OCI-LY1 (cell line): Measurements from ENCODE around the gene PHF2.

Experiments
- EZH2 ChIP-seq: fragments of 200-600 bp; sonication (generic), shearing (Covaris generic); IDR thresholded peaks from 2 replicates; pipeline ENCODE4 v1.8.0; 2017; ENCODE audit warnings: borderline replicate concordance, mixed run types, mild to moderate bottlenecking, antibody characterized with exemption, low read length, moderate library complexity, mixed read lengths
- TF ChIP-seq, protein P1 (sequence below): fragments of 200-600 bp; sonication (generic), shearing (Covaris generic); IDR thresholded peaks from 2 replicates; pipeline ENCODE4 v1.5.1; 2017; ENCODE audit warnings: mild to moderate bottlenecking, antibody characterized with exemption, low read length, moderate library complexity, mixed read lengths

DNA sequence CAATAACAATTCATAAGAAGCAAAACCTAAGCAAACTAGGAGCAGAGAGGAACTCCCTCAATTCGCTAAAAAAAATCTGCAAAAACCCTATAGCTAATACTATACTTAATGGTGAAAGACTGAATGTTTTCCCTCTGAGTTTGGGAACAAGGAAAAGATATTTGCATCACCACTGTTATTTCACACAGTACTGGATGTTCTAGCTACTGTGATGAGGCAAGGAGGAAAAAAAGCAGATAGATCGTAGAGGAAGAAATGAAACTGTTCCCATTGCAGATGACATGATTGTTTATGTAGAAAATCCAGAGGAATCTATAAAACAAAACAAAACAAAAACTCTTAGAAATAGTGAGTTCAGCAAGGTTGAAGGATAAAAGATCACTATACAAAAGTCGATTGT is 116.7 kb downstream of the PHF2 start:
- TF ChIP-seq EZH2 = no peak
- TF ChIP-seq, protein P1, sequence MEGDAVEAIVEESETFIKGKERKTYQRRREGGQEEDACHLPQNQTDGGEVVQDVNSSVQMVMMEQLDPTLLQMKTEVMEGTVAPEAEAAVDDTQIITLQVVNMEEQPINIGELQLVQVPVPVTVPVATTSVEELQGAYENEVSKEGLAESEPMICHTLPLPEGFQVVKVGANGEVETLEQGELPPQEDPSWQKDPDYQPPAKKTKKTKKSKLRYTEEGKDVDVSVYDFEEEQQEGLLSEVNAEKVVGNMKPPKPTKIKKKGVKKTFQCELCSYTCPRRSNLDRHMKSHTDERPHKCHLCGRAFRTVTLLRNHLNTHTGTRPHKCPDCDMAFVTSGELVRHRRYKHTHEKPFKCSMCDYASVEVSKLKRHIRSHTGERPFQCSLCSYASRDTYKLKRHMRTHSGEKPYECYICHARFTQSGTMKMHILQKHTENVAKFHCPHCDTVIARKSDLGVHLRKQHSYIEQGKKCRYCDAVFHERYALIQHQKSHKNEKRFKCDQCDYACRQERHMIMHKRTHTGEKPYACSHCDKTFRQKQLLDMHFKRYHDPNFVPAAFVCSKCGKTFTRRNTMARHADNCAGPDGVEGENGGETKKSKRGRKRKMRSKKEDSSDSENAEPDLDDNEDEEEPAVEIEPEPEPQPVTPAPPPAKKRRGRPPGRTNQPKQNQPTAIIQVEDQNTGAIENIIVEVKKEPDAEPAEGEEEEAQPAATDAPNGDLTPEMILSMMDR = no peak
